Activated CD4-positive, alpha-beta T cell treated with anti-CD3 and anti-CD28 coated beads for 1 hour (primary cell): Measurements from ENCODE around the gene SZT2.
"Not testable (repeated sequence)": the region's sequence is repeated elsewhere in the genome, so short reads cannot be mapped to it uniquely, and the experiment has no call there.

Experiments used
- DNase-seq: peaks from one replicate; pipeline ENCODE4 v3.0.0-alpha.2; 2020

The SZT2 gene

DNA sequence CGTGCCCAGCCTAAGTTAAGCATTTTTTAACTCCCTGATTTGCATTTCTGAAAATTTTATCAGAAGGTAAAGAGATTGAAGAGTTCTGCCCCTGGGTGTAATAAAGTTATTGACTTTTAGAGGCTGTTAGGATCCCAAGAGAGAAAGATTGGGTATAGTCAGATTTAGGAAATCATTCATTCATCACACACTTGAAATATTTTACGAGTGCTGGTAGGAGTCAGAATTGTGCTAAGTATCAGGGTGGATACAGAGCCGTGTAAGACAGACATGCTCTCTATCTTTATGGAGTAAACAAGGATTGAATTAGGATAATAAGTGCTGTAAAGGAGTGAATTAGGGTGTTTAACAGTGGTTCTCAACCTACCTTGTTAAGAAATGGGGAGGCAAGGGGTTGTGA is 3.0 kb downstream of the SZT2 start:
- no peak for DNase-seq

DNA sequence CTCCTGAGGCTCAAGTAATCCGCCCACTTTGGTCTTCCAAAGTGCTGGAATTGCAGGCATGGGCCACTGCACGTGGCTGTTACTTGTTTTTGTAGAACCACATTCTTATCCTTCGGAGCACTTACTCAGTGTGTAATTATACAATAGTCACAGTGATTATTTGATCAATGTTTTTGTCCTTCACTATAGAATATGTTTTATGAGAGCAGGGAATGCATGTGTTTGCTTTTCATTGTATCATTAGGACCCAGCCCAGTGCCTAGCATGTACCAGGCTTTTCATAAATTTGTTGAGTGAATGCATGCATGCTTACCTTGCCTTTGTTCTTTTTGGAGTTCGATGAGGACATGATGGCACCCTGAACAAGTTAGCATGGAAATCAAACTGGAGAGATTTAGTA is 5.8 kb downstream of the SZT2 start:
- no peak for DNase-seq

DNA sequence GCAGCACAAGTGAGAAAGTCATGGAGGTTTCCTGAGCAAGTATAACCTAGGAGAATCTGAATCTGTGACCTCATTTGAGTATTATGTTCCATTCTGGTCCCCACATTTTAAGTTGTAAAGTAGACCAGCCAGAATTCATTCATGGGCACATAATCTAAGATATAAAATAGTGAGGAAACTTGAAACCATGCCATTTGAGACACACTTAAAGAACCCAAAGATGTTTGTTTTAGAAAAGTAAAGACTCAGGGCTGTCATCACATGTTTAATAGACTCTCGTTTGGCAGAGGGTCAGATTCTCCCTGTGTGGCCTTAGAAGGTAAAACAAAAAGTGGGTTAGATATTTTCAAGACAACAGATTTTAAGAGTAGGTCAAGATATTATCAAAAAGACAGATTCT is 6.4 kb downstream of the SZT2 start:
- no peak for DNase-seq

DNA sequence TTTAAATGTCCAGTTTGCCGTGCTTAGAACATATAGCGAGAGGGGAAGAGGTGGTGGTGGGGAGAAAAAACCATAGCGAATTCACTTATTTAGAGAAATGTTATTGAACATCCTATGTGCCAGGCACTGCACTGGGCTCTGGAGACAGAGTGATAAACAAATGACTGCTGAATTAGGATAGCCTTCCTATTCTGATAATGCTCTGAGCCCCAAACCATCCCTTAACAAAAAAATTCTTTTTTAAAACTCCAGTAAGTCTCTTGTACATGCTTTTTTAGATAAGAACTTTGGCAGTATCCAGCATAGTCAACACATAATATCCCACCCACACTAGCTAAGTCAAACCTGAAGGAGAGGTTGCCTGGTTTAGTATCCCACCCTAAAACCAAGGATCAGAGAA is 8.5 kb downstream of the SZT2 start:
- DNase-seq: no peak

DNA sequence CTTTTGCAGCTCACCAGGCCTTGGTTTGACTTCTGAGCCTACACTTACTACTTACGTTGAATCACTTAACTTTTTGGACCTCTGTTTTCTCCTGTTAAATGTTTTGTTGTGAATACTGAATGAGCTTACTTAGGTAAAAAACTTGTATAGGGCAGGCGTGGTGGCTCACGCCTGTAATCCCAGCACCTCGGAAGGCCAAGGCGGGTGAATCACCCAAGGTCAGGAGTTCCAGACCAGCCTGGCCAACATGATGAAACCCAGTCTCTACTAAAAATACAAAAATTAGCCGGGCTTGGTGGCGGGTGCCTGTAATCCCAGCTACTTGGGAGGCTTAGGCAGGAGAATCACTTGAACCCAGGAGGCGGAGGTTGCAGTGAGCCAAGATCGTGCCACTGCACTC is 10.7 kb downstream of the SZT2 start:
- DNase-seq: not testable (repeated sequence)

DNA sequence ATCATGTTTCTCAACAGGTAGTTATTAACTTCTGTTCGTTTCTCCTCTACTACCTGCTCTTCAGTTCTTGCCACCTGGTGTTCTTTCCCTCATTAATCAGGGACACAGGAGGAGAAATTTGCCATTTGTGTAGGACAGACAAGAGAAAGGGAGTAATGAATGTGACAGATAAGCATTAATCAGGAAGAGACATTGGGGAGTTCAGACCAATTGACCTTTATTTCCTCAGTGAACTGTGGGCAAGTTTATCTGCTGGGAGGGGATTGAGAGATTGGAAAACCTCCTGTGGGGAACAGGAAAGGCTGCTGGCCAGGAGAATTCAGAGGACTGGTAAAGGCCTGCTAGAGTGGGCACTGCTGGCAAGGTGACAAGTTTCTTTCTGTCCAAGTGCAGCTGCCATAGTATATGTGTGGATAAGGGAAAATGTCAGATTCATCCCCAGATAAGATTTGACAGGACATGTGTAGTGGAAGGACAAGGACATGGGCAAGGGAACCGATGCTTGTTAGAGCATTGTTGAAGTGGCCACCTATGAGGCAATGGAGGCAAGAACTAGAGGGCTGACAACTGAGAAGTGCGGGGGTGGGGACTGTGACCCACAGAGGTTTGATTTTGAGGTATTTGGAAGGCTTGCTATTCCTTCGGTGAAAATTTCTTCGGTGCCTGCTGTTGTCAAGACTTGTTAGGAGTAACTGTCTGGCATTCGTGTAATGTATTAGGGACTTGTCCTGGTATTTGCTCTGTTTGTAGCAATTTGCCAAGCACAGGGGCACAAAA is 12.6 kb downstream of the SZT2 start:
- DNase-seq: no peak

DNA sequence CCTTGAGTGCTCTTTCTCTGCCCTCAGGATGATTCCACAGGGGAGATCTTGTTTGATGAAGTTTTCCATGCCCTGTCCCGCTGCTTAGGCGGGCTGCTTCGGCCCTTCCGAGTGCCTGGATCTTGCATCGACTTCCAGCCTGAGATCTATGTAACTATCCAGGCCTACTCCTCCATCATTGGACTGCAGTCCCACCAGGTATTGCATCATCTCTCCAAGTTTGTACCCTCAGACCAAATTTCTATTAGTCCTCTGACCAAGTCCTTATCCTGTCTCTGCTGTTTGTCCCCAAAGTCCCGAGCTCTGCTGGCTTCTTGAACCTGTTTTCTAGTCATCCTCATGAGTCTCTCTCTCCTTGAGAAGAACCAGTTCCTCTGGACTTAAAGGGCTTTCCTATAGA is 14.7 kb downstream of the SZT2 start:
- DNase-seq: no peak

DNA sequence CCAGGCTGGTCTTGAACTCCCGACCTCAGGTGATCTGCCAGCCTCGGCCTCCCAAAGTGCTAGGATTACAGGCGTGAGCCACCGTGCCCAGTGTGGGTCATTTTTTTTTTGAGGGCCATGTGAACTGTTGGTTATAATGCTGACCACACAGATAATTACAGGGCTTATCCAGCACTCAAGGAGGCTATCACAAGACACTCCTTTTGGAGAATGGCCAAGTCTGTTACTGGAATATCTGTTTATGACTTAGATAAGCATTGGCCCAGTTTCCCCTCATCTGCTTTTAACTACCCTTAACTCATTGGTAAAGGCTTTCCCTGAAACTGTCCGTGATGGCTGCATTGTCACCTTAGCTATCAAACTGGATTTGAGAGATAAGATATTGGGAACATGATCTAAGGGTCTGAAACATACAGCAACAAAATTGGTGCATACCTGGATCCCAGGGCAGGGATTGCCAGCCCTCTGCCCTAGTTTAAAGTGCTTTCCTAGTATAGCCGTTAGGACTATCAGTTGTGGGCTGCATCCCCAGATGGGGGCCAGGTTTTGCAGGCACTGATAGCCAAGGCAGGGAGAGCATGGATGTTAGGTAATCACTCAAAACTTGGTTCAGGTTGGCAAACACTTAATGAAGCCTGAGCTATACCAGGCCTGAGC is 15.6 kb downstream of the SZT2 start:
- DNase-seq: no peak

DNA sequence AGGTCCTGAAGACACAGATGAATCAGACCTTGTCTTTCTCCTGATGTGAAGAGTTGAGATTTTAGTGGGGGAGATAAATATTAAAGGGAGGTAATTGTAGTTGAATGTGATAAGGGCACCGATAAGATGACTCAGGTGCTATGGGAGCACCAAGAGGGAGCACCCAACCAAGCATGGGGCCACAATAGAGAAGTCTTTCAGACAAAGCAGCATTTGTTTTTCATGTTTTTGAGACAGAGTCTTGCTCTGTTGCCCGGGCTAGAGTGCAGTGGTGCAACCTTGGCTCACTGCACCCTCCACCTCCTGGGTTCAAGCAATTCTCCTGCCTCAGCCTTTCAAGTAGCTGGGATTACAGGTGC is 16.2 kb downstream of the SZT2 start:
- DNase-seq: no peak

DNA sequence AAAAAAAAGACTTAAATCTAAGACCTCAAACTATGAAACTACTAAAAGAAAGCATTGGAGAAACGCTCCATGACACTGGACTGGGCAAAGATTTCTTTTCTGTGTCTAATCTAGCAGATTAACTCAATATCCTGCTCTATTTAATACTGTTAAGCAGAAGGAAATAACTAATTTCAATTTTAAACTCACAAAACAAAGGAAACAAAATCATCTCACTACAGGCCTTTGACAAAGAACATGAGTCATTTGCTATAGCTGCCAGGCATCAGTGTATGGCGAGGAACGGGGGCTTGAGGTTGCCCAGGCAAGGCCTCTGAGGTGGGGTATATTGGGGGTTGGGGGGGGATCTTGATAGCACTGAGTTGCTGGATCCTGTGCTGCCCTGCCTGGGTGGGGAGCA is 20.9 kb downstream of the SZT2 start:
- no peak for DNase-seq

DNA sequence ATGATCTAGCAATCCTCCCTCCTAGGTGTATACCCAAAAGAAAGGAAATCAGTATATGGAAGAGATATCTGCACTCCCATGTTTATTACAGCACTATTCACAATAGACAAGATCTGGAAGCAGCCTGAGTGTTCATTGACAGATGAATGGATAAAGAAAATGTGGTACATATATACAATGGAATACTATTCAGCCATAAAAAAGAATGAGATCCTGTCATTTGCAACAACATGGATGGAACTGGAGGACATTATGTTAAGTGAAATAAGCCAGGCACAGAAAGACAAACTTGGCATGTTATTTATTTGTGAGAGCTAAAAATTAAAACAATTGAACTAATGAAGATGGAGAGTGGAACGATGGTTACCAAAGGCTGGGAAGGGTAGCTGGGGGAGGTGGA is 23.7 kb downstream of the SZT2 start:
- not testable (repeated sequence) for DNase-seq

DNA sequence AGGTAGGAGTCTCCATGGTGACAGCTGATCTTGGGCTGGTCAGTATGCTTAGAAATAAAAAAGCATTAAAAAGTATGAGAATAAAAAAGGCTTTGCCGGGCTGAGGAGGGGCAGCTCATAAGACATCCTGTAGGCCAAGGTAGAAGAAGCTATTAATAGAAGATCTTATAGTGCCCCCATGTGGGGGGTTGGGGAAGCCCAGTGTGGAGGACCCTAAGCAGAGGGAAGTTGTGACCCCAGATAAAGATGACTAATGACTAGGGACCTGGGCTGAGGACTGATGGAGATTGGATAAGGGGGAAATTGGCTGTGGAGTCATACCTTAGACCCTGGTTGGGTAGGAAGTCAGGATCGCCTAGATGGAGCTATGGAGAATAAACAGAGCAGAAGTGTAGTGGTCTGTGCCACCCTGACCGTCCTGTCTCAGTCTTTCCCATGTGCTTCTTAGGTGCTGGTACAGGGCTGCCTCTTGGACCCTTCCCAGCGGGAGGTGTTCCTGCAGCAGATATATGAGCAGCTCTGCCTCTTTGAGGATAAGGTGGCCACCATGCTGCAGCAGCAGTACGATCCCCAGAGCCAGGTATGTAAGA is 25.0 kb downstream of the SZT2 start:
- DNase-seq: peak; percentile 42

DNA sequence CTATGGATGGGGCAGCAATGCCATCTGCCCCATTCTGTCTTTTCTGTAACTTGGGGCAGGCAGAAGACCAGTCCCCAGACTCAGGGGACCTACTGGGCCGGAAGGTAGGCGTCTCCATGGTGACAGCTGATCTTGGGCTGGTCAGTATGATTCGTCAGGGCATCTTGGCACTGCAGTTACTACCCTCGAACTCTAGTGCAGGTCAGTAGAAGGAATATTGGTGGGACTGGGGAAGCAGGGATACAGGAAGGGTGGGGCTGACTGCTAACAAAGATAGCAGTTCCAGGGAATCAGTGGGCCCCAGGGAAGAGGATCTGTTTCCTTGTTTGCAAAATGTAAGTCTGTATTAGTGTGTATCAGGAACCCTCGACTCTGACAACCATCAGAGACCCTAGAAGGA is 26.2 kb downstream of the SZT2 start:
- no peak for DNase-seq

DNA sequence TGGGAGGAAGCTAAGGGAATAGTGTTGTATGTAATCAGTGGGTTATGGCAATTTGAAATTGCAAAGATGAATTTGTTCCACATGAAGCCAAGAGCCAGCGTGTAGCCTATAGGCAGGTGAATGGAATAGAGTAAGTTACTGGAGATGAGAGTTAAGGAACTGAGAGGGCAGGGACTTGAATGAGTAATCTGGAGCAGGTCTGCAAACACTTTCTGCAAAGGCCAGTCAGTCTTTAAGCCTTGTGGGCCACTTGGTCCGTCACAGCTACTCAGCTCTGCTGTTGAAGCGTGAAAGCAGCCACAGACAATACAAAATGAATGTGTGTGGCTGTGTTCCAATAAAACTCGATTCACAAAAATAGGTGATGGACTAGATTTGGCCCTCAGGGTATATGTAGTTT is 29.2 kb downstream of the SZT2 start:
- no peak for DNase-seq

DNA sequence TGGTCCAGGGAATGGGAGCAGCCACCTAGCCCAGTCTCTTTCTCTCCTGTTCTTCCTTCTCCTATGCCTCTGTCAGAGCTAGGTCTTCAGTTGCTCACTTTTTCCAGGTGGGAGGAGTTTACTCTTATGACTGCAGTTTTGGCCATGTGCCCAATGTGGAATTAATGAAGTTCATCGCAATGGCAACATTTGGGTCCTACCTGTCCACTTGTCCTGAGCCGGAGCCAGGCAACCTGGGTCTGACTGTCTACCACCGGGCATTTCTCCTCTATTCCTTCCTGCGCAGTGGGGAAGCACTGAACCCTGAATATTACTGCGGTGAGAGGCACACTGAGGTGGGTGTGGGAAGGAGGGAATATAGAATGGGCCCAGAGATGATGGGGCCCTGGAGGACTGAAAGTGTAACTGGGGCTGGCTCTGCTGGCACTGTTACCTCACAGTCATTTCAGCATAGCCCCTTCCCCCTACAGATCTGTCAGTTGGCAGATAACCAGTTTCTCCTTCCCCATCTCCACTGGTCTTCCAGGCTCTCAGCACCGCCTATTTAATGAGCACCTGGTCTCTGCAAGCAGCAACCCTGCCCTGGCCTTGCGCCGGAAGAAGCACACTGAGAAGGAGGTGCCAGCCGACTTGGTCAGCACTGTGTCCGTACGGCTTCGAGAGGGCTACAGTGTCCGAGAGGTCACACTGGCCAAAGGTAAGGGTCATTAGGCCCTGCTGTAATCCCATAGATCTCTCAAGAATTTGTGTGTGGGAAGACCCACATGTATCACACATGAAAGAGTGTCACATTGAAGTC is 30.1 kb downstream of the SZT2 start:
- DNase-seq: no peak

DNA sequence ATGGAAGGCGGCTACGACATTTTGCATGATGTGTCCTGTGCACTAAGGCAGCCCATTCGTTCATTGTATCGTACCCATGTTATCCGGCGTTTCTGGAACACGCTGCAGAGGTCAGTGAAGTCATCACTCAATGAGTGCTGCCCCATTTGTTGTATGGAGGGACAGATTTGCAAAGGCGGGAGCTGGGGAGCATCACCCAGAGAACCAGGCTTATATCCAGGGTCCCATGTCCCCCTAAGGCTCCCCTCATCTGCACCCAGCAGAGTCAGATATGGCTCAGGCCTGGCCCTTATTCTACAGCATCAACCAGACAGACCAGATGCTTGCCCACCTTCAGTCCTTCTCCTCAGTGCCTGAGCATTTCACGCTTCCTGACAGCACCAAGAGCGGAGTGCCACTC is 31.2 kb downstream of the SZT2 start:
- DNase-seq: no peak

DNA sequence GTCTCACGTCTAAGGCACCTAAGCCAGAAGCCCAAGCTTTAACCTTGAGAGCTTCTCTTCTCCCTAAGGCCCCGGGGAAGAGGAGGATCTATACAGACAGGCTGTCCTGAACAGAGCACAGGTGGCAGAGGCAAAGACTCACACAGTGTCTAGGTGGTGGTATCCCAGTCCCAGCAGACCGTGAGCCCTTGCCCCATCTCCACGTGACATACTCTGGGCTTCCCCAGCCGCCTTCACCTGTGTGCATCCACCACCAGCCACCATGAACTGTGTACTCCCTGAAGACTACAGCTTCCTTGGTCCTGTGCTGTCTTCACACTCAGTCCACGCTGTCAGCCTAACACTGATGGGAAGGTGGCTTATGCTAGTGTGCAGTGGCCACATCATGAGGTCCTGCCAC is 31.7 kb downstream of the SZT2 start:
- DNase-seq: no peak

DNA sequence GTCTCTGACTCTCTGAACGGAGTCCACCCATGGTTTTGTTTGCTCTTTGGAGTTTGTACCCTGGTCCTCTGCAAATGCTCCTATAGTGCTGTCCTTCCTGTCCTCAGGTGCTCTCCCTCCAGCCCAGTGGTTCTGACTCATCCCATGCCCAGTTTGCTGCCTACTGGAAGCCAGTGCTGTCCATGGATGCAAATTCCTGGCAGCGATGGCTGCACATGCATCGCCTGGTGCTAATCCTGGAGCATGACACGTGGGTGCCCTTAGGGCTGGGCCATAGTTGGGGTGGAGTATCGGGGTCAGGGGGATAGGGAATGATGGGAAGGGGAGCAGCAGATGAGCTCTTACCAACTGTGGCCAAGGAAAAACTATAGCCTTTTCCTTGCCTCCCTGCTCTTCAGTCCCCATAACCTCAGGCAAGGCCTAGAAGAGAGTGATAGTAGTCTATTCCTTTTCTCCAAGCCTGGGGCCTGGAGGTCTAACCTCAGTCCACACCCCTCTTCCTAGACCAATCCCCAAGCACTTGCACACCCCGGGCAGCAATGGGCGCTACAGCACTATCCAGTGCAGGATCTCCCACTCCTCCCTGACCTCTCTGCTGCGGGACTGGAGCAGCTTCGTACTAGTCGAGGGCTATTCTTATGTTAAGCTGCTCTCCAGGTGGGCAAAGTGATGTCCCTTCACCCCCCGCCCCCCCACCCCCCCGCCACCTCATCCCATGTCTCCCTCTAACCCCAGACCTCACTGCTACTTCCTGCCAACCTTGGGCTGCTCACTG is 32.5 kb downstream of the SZT2 start:
- no peak for DNase-seq

DNA sequence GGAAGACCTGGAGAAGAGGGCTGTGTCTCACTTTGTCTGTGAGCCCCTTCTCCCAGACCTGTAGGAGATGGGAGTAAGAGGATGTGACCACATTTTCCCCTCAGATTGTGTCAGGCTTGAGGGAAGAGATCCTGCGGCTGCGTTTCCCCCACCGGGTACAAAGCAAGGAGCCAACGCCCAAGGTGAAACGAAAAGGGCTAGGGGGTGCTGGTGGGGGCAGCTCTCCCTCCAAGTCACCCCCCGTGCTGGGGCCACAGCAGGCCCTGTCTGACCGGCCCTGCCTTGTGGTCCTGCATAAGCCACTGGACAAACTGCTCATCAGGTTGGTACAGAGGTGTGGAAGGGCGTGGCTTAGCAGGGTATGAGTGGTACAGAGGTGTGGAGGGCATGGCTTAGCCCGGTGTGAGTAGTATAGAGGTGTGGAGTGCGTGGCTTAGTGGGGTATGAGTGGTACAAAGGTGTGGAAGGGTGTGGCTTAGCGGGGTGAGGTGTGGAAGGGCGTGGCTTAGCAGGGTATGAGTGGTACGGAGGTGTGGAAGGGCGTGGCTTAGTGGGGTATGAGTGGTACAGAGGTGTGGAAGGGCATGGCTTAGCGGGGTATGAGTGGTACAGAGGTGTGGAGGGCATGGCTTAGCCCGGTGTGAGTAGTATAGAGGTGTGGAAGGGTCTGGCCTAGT is 33.4 kb downstream of the SZT2 start:
- no peak for DNase-seq

DNA sequence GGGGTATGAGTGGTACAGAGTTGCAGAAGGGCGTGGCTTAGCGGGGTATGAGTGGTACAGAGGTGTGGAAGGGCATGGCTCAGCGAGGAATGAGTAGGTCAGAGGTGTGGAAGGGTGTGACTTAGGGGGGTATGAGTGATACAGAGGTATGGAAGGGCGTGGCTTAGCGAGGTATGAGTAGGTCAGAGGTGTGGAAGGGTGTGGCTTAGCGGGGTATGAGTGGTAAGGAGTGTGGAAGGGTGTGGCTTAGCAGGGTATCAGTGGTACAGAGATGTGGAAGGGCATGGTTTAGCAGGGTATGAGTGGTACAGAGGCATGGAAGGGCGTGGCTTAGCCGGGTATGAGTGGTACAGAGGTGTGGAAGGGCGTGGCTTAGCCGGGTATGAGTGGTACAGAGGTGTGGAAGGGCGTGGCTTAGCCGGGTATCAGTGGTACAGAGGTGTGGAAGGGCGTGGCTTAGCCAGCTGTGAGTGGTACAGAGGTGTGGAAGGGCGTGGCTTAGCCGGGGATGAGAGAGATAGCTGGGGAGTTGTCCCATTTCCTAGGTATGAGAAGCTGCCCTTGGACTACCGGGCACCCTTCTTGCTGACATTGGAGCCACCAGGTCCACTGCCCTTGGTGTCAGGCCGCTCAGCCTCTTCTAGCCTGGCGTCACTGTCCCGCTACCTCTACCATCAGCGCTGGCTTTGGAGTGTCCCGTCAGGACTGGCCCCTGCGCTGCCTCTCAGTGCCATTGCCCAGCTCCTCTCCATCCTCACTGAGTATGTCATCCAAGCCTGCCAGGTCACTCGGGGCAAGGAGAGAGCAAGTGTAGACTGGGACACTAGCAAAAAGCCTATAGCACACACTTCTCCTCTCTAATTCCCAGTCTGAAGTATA is 34.2 kb downstream of the SZT2 start:
- no peak for DNase-seq

DNA sequence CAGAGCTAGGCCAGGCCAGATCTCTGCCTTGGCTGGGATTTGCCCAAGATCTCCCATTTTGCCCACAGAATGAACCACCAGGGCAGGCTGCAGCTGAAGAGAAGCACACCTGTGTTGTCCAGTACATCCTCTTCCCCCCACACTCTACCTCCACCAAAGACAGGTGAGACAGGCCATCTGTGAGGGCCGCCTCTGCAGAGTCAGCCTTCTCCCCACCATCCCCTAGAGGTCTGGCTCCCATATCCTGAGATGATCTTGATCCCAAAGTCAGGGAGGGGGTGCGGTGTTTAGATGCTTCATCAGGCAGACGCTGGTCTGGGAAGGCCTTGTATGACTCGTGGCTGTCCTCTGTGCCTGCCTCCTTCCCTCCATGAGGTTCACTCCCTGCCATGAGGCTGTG is 35.3 kb downstream of the SZT2 start:
- no peak for DNase-seq
